HG03565 (cell line): ENCODE data around the gene DNAJC13.

ENCODE experiments used
- ATAC-seq: cut with Tn5 transposase; IDR thresholded peaks from one replicate; pipeline ENCODE4 v1.9.1; 2021; ENCODE audit warnings: mild to moderate bottlenecking, moderate library complexity; ENCODE audit not compliant: unreplicated experiment

DNAJC13 gene

DNA sequence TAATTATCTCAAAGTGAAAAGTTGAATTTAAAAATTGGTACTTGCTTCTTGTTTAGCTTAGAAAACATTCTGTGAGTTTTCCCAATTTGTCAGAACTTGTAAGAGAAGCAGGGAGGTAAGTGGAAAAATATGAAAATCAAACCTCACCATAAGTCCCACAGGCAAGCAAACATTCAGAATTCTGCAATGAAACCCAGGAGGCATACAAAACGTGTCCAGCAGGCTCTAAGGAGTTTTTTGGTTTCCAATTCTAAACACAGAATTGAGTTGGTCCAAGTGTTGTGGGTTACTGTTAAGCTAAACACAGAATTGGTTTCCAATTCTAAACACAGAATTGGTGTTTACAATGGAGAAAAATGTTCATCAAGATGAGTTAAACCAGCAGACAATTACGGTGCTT lies 152.7 kb downstream of the DNAJC13 start:
- no peak for ATAC-seq

DNA sequence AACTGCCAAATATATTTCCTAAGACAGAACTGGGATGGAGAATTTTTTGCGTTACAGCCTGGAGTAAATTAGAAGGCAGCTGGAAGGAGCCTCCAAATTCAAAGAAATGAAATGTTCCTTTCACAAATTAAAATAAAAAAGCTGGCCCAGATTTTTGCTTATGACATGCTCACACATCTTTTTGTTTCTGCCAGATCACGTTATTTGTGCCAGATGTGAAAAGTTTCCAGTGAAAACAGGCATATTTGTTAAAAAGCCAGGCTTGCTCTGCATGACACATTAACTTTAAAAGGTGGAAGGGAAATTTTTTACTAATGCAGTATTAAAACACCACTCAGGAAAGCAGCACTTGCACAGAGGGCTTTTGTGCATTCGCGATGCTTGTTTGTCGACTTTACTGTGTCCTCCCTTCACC lies 156.5 kb downstream of the DNAJC13 start:
- no peak for ATAC-seq

DNA sequence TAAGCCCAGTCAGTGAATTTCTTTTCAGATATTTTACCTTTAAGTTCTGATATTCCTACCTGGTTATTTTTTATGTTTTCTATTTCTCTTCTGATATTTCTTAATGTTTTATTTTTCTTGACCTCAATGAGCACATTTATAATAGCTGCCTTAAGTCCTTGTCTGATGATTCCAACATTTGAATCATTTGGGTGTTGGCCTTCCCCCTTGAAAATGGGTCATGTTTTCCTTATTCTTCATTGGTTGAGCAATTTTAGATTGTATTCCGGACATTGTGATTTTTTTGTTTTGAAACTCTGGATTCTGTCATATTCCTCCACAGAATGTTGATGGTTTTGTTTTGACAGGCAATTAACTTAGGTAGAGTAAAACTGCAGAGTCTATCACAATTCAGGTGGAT lies 170.1 kb downstream of the DNAJC13 start:
- ATAC-seq = no peak
